ENCODE results near the gene MBD3L1.

MBD3L1 gene

DNA sequence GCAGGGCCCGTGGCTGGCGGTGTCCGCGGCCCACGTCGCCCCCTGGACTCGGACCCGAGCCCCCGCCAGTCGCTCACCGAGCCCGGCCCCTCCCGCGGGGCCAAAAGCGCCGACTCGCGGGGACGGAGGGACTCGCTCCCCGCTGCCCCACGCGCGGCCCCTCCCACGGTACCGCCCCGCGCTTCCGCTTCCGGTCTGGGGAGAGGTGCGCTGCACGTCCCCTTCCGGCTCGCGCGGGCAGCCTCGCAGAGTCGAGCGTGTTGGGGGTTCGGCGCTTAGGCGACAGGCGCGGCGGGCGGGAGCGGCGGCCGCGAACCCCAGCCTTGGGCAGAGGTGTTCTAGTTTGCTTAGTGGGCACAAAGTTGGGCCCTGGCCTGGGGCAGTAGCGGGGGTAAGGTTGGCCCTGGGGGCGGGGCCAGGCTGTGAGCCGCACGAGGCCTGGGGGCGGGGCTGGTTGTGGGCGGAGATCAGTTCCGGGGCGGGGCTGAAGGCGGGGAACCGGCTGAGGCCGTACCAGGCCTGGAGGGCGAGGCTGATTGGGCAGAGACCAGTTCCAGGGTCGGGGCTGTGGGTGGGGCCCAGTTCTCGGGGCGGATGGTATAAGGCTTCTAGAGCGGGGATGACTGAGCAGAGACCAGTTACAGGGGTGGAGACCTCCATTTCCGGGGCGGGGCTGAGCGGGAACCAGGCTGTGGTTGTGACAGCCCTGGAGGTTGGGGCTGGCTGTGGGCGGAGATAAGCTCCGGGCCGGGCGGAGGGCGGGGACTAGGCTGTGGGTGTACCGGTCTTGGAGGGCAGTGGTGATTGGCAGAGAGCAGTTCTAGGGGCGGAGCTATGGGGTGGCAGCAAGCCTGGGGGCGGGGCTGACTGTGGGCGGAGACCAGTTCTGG lies at the start of gene MBD3L1, which contains the start of gene ZNF558:
MBD3L1 (plus strand) TSS at position 246 of the 890 bp plus-strand sequence. CDS start 10,302 bp downstream, outside the sequence.
ZNF558 (minus strand) TSS at position 173 of the 890 bp plus-strand sequence. CDS start 9,645 bp downstream, outside the sequence.
- H3K27me3 ChIP-seq (ENCODE audit: control insufficient read depth, insufficient read depth, low read length): no peaks in the 10 kb centered on the region
- H3K36me3 ChIP-seq (ENCODE audit: control insufficient read depth, insufficient read depth, low read length): no peaks in the 10 kb centered on the region
- H3K9ac ChIP-seq (ENCODE audit: low read length): peak within 1 kb of the TSS; percentile 90
- no peaks in the 10 kb centered on the region for H3K4me1 ChIP-seq (ENCODE audit: control insufficient read depth, insufficient read depth, low read length)
- H3K4me3 ChIP-seq (ENCODE audit: low read length): peak within 1 kb of the TSS; percentile 51
- H3K9me3 ChIP-seq (ENCODE audit: control insufficient read depth, low read length): no peaks in the 10 kb centered on the region

DNA sequence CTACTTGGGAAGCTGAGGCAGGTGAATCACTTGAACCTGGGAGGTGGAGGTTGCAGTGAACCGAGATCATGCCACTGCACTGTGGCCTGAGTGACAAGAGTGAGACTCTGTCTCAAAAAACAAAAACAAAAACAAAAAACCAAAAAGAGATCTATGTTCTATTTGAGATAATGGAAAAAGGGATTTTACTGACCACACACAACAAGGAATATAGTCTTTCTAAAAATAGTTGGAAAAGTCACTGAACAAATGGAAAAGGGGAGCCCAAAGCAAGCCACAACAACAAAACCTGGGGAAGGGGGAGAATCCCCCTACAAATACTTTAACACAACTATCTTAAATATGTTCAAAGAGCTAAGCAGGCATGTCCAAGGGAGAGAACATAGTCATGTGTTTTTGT lies 37.4 kb upstream of the MBD3L1 start:
- no peak overlapping the region for H3K4me3 ChIP-seq (ENCODE audit: low read length)

DNA sequence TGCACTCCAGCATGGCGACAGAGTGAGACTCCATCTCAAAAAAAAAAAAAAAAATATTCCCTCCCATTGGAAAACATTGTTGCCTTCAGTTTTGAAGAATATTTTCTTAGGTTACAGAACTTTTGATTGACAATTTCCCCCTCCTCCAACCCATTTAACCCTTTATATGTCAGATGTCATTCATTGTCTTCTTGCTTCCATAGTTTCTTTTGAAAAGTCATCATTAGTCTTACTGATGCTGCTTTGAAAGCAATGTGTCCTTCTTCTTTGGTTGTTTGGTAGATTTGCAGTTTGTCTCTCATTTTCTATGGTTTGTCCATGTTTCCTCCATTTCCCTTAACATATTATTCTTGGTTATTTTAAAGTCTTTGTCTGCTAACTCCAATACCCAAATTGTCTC lies 25.5 kb upstream of the MBD3L1 start:
- H3K27me3 ChIP-seq (ENCODE audit: control insufficient read depth, insufficient read depth, low read length): no peaks in the 10 kb centered on the region
- H3K9ac ChIP-seq (ENCODE audit: low read length): no peak overlapping the region
- peaks cover 43% of the 10 kb centered on the region for H3K9me3 ChIP-seq (ENCODE audit: control insufficient read depth, low read length)
- no peak overlapping the region for H3K4me3 ChIP-seq (ENCODE audit: low read length)
- no peaks in the 10 kb centered on the region for H3K4me1 ChIP-seq (ENCODE audit: control insufficient read depth, insufficient read depth, low read length)
- H3K36me3 ChIP-seq (ENCODE audit: control insufficient read depth, insufficient read depth, low read length): peaks cover 14% of the 10 kb centered on the region

More for the DNA sequence above, 37.4 kb upstream of the MBD3L1 start:
- H3K4me1 ChIP-seq (ENCODE audit: control insufficient read depth, insufficient read depth, low read length): no peaks in the 10 kb centered on the region
- no peak overlapping the region for H3K9ac ChIP-seq (ENCODE audit: low read length)
- no peaks in the 10 kb centered on the region for H3K9me3 ChIP-seq (ENCODE audit: control insufficient read depth, low read length)
- H3K27me3 ChIP-seq (ENCODE audit: control insufficient read depth, insufficient read depth, low read length): no peaks in the 10 kb centered on the region
- no peaks in the 10 kb centered on the region for H3K36me3 ChIP-seq (ENCODE audit: control insufficient read depth, insufficient read depth, low read length)

DNA sequence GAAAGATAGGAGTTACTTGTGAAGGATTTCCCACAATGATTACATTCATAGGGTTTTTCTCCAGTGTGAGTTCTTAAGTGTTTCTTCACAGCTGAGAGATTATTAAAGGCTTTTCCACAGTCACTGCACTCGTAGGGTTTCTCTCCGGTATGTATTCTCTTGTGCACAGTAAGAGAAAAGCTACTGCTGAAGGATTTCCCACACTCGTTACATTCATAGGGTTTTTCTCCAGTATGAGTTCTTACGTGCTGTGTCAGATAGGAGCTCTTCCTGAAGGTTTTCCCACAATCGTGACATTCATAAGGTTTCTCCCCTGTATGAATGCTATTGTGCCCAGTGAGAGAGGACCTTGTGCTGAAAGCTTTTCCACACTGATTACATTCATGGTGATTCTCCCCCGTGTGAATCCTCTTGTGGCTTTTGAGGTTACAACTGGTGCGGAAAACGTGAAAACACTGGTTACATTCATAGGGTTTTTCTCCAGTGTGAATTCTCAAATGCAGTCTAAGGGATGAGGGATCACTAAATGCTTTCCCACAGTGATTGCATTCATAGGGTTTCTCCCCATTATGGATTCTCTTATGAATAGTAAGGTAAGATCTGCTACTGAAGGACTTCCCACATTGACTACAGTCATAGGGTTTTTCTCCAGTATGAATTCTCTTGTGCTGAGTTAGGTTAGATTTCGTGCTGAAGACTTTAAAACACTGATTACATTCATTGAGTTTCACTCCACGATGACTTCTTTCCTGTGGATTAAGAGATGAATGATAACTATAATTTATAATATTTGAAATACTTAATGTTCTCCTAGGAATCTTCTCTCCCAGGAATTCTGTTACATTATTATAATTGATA lies 20.6 kb upstream of the MBD3L1 start:
- no peaks in the 10 kb centered on the region for H3K27me3 ChIP-seq (ENCODE audit: control insufficient read depth, insufficient read depth, low read length)
- peak overlapping the region; percentile 7 for H3K4me3 ChIP-seq (ENCODE audit: low read length)

DNA sequence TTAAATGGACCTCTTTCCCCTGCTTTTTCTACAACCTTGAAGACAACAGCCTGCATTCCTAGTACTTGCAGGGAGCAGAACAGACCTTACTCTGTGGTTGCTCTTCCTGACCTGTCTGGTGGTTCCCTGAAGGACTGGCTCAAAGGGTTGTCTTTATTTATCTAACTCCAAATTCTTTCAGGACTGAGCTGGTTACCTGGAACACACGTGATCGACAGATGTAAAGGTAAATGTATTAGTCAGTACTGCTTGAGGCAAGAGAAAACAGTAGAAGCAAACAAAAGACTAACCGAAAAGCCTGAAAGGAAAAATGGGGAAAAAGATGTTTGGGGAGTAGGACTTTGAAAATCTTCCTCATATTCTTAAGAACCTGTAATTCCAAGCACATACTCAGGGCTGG lies 18.0 kb upstream of the MBD3L1 start:
- Histone ChIP-seq H3K9ac (ENCODE audit: low read length) (no peak overlapping the region), H3K36me3 (ENCODE audit: control insufficient read depth, insufficient read depth, low read length) (peaks cover 36% of the 10 kb centered on the region), H3K9me3 (ENCODE audit: control insufficient read depth, low read length) (peaks cover 62% of the 10 kb centered on the region), H3K27me3 (ENCODE audit: control insufficient read depth, insufficient read depth, low read length) (no peaks in the 10 kb centered on the region), H3K4me1 (ENCODE audit: control insufficient read depth, insufficient read depth, low read length) (no peaks in the 10 kb centered on the region), H3K4me3 (ENCODE audit: low read length) (no peak overlapping the region)

More for the DNA sequence above, 20.6 kb upstream of the MBD3L1 start:
- no peaks in the 10 kb centered on the region for H3K4me1 ChIP-seq (ENCODE audit: control insufficient read depth, insufficient read depth, low read length)
- H3K9me3 ChIP-seq (ENCODE audit: control insufficient read depth, low read length): peaks cover 72% of the 10 kb centered on the region
- H3K9ac ChIP-seq (ENCODE audit: low read length): no peak overlapping the region
- H3K36me3 ChIP-seq (ENCODE audit: control insufficient read depth, insufficient read depth, low read length): peaks cover 36% of the 10 kb centered on the region

DNA sequence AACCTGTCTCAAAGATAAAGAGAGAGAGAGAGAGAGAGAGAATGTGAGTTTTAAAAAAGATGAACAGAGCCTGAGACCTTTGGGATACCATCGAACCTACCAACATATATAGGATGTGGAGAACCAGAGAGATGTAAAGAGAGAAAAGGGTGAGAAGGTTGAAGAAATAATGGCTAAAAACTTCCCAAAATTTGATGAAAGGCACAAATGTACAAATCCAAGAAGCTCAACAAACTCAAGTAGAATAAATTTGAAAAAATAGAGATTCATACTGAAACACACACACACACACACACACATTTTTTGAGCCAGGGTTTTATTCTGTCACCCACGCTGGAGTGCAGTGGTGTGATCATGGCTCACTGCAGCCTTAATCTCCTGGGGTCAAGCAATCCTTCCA lies 16.4 kb upstream of the MBD3L1 start:
- Histone ChIP-seq H3K4me3 (ENCODE audit: low read length) (no peak overlapping the region), H3K9ac (ENCODE audit: low read length) (no peak overlapping the region), H3K27me3 (ENCODE audit: control insufficient read depth, insufficient read depth, low read length) (no peaks in the 10 kb centered on the region), H3K36me3 (ENCODE audit: control insufficient read depth, insufficient read depth, low read length) (peaks cover 30% of the 10 kb centered on the region), H3K9me3 (ENCODE audit: control insufficient read depth, low read length) (peaks cover 50% of the 10 kb centered on the region), H3K4me1 (ENCODE audit: control insufficient read depth, insufficient read depth, low read length) (no peaks in the 10 kb centered on the region)

DNA sequence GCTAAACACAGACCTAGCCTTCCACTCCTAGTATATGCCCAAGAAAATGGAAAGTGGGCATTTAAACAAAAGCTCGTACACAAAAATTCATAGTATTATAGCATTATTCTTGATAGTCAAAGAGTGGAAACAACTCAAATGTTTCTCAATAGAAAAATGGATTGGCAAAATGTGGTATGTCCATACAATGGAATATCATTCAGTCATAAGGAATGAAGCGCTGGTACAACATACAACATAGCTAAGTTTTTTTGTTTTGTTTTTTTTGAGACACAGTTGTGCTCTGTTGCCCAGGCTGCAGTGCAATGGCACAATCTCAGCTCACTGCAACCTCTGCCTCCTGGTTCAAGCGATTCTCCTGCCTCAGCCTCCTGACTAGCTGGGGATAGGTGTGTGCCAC lies 11.9 kb upstream of the MBD3L1 start:
- H3K9me3 ChIP-seq (ENCODE audit: control insufficient read depth, low read length): peaks cover 10% of the 10 kb centered on the region
- H3K4me3 ChIP-seq (ENCODE audit: low read length): no peak overlapping the region
- peaks cover 10% of the 10 kb centered on the region for H3K36me3 ChIP-seq (ENCODE audit: control insufficient read depth, insufficient read depth, low read length)
- no peaks in the 10 kb centered on the region for H3K27me3 ChIP-seq (ENCODE audit: control insufficient read depth, insufficient read depth, low read length)
- no peaks in the 10 kb centered on the region for H3K4me1 ChIP-seq (ENCODE audit: control insufficient read depth, insufficient read depth, low read length)
- no peak overlapping the region for H3K9ac ChIP-seq (ENCODE audit: low read length)

DNA sequence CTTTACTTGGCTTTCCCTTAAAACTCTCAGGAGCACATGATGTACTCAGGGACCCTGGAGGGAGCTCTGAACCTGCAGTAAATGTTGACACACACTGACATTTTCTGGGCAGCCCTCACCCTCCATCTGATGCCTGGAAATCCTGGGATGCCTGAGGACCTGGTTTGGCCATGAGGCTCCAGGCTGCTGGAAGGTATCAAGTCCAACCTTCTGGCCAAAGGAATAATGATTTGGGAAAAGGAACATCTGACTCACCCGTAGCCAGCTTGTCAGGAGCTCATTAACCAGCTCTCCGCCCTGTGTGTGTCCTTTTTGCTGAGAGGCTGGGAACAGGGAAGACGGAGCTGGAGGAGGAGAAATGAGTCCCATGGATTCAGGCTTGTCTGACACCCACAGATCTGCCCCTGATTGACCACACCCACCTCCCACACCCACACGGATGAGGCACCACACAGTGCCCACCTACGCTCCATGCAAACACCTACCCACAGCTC lies 10.4 kb upstream of the MBD3L1 start:
- Histone ChIP-seq H3K27me3 (ENCODE audit: control insufficient read depth, insufficient read depth, low read length) (no peaks in the 10 kb centered on the region), H3K4me3 (ENCODE audit: low read length) (no peak overlapping the region), H3K4me1 (ENCODE audit: control insufficient read depth, insufficient read depth, low read length) (no peaks in the 10 kb centered on the region), H3K36me3 (ENCODE audit: control insufficient read depth, insufficient read depth, low read length) (peaks cover 6% of the 10 kb centered on the region), H3K9me3 (ENCODE audit: control insufficient read depth, low read length) (peaks cover 4% of the 10 kb centered on the region), H3K9ac (ENCODE audit: low read length) (no peak overlapping the region)

DNA sequence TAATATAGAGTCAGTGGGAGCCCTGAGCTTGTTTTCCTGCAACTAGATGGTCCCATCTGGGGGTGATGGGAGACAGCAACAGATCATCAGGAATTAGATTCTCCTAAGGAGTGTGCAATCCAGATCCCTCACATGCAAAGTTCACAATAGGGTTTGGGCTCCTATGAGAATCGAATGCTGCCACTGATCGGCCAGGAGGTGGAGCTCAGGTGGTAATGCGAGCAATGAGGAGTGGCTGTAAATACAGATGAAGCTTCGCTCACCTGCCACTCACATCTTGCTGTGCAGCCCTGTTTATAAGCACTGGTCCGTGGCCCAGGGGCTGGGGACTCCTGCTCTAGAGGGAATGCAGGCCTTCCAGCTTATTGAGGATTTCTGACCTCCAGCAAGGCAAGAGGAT lies 5.8 kb upstream of the MBD3L1 start:
- Histone ChIP-seq H3K27me3 (ENCODE audit: control insufficient read depth, insufficient read depth, low read length) (no peaks in the 10 kb centered on the region), H3K9me3 (ENCODE audit: control insufficient read depth, low read length) (no peaks in the 10 kb centered on the region), H3K9ac (ENCODE audit: low read length) (no peak overlapping the region), H3K4me3 (ENCODE audit: low read length) (no peak overlapping the region), H3K4me1 (ENCODE audit: control insufficient read depth, insufficient read depth, low read length) (no peaks in the 10 kb centered on the region), H3K36me3 (ENCODE audit: control insufficient read depth, insufficient read depth, low read length) (peaks cover 6% of the 10 kb centered on the region)

DNA sequence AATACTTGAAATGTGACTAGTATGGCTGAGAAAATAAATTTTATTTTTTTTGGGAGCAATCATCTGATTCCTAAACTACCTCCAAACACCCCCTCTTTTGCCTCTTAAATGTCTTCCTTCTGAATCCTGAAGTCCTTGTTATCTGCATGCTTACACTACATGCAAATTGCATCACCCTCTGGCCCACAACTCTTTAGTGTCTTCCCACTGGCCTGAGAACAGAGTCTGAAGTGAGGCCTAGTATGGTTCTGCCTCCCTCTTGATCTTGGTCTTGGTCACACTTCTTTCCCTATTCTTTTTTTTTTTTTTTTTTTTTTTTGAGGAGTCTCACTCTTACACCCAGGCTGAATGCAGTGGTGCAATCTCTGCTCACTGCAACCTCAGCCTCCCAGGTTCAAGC lies 4.9 kb upstream of the MBD3L1 start:
- H3K4me3 ChIP-seq (ENCODE audit: low read length): no peak overlapping the region
- no peaks in the 10 kb centered on the region for H3K9me3 ChIP-seq (ENCODE audit: control insufficient read depth, low read length)
- H3K36me3 ChIP-seq (ENCODE audit: control insufficient read depth, insufficient read depth, low read length): peaks cover 6% of the 10 kb centered on the region
- H3K9ac ChIP-seq (ENCODE audit: low read length): no peak overlapping the region
- H3K4me1 ChIP-seq (ENCODE audit: control insufficient read depth, insufficient read depth, low read length): no peaks in the 10 kb centered on the region
- H3K27me3 ChIP-seq (ENCODE audit: control insufficient read depth, insufficient read depth, low read length): no peaks in the 10 kb centered on the region

DNA sequence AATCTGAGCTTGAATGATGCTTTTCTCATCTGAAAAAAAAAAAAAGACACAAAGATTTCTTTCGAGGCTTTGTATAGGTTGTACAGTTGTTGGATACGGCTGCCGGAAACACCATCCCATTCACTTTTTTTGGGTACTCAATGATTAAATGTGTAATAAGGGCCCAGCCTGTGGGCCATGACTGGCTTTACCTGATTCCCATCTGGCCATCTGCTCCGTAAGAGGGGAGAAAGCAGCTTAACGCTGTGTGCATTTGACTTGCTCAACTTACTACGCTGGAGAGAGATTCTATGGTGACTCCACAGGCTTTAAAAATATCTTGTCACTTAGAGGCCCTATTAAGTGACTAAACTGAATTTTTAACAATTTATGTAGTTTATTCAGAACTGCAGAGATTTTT lies 804 bp upstream of the MBD3L1 start:
- peak overlapping the region; percentile 51 for H3K4me3 ChIP-seq (ENCODE audit: low read length)
- no peaks in the 10 kb centered on the region for H3K4me1 ChIP-seq (ENCODE audit: control insufficient read depth, insufficient read depth, low read length)
- H3K27me3 ChIP-seq (ENCODE audit: control insufficient read depth, insufficient read depth, low read length): no peaks in the 10 kb centered on the region
- H3K9me3 ChIP-seq (ENCODE audit: control insufficient read depth, low read length): no peaks in the 10 kb centered on the region
- peak overlapping the region; percentile 90 for H3K9ac ChIP-seq (ENCODE audit: low read length)
- no peaks in the 10 kb centered on the region for H3K36me3 ChIP-seq (ENCODE audit: control insufficient read depth, insufficient read depth, low read length)

DNA sequence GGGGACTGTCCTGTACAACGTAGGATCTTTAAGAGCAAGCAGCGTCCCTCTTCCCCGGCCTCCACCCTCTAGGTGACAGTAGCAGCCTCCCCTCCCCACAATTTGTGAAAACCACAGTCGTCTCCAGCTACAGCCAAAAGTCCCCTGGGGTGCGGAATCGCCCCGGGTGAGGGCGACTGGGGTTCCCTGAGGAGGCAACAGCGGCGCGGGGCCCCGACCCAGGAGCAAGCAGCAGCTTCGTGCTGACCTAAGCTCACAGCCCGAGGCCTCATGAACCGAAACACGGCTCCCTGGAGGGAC lies 395 bp upstream of the MBD3L1 start:
- Histone ChIP-seq H3K36me3 (ENCODE audit: control insufficient read depth, insufficient read depth, low read length) (no peaks in the 10 kb centered on the region), H3K9ac (ENCODE audit: low read length) (peak overlapping the region; percentile 90), H3K4me3 (ENCODE audit: low read length) (peak overlapping the region; percentile 51), H3K9me3 (ENCODE audit: control insufficient read depth, low read length) (no peaks in the 10 kb centered on the region), H3K27me3 (ENCODE audit: control insufficient read depth, insufficient read depth, low read length) (no peaks in the 10 kb centered on the region), H3K4me1 (ENCODE audit: control insufficient read depth, insufficient read depth, low read length) (no peaks in the 10 kb centered on the region)
